GM18873 (cell line): Measurements from ENCODE around the gene NSF.
"Not testable (repeated sequence)": the region's sequence is repeated elsewhere in the genome, so short reads cannot be mapped to it uniquely, and the experiment has no call there.

Experiments used
- ATAC-seq: cut with Tn5 transposase; IDR thresholded peaks from one replicate; pipeline ENCODE4 v1.9.1; 2021; ENCODE audit warnings: mild to moderate bottlenecking, moderate library complexity, moderate number of reproducible peaks; ENCODE audit not compliant: unreplicated experiment, low FRiP score

The NSF gene

GRCh38 chr17:46696522-46696921 lies 106.1 kb downstream of the NSF start:
- not testable (repeated sequence) for ATAC-seq

DNA sequence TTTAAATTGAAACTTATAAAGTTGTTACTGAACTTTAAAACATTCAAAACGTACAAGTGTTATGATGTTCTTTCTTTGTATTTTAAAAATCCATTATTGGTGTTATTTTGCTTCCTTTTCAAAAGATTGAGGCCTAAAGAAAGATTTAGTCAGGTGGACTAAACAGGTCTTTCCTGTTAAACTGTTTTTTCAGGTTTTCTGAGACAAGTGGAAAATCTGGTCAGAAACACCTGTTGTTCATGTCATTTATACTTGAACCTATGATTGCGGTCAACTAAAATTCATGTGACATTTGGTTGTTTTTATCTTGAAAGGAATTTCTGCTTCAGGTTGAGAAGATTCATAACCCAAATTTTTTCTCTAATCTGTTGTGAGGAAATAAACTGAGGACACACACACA lies 108.5 kb downstream of the NSF start:
- not testable (repeated sequence) for ATAC-seq

DNA sequence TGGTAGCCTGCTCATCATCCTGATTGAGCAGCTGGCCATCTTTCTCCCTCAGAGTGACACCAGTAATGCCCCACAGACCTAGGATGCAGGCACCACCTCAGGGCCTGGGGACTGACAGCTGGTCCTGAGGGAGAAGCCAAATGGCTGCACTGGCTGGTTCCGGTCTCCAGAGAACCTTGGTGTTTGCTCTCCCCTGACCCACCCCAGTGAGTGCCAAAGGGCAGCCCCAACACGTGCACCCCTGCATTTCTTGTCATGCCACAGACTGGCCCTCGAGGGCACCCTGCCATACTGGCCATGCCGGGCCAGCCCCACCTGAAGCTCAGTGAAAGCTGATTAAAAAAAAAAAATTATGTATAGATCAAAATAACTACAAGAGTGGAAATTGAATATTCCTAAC lies 127.5 kb downstream of the NSF start:
- ATAC-seq, result no peak

DNA sequence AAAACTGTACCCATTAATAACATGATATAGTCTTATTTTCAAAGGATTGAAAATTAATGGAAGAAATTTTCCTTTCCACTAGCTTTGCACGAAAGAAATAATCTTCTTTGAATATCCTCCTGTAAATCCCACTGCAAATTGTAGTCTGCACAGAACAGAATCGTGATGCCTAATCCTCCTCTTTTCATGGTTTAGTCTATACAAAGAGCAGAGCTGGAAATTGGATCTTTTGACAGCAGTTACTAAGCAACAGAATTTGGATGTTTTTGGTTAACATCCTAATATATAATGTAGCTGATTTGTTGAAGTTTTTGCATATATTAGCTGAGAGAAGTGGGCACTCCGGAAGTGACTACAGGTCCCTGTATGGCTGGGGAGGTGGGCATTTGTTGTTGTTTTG lies 129.4 kb downstream of the NSF start:
- no peak for ATAC-seq

DNA sequence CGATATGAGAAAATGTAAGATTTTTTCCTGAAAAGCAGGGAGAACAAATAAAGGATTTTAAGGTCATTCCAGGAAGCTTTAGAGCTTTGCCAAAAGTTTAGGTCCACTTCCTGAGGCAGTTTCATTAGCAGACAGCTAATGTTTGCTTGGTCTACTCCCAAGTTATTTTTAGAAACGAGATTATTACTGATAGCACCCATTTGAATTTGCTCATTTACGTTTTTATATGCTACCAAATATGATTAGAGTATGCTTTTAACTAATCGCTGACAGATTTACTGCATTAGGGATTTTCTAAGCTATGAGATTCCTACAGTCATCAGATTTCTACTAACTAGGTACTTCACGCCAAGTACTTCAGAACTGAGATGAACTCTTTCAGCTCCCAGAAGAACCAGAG lies 129.9 kb downstream of the NSF start:
- ATAC-seq, result no peak

- no peak for ATAC-seq
Observed at GRCh38 chr17:46722662-46723285, 132.3 kb downstream of the NSF start.

DNA sequence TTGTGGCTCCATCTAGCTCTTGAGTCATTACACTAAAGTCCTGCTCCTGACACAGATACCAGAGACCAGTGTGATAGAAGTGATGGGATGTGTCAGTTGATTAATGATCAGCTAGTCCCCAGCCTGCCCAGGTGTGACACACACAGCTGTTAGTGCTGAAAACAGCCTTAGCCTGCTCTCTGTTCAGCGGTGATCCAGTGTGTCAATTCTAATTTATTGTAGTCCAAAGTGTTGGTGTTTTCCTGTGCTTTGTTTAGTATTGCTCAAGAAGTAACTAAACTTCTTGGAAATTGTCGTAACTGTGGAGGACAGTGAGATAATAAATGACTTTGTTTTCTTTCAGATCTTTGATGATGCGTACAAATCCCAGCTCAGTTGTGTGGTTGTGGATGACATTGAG lies 135.7 kb downstream of the NSF start:
- ATAC-seq, result no peak

- no peak for ATAC-seq
Observed at GRCh38 chr17:46727572-46728348, 137.3 kb downstream of the NSF start.

DNA sequence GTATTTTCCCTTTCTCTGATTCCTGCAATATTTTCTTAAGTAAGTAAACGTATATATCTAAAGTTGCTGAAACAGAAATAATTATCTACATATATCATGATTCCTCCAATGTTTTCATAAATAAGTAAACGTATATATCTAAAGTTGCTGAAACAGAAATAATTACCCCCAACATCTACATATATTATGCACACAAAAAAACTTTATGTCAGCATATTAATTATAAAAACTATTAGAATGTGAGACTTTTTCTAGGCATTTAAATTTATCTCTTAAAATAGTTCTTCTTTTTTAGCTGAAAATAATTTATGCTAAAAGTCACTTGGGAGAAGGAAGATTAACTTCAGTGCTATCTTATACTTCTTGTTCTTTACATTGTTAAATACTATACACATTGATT lies 139.6 kb downstream of the NSF start:
- no peak for ATAC-seq

GRCh38 chr17:46730679-46731078 lies 140.2 kb downstream of the NSF start:
- ATAC-seq, result no peak

DNA sequence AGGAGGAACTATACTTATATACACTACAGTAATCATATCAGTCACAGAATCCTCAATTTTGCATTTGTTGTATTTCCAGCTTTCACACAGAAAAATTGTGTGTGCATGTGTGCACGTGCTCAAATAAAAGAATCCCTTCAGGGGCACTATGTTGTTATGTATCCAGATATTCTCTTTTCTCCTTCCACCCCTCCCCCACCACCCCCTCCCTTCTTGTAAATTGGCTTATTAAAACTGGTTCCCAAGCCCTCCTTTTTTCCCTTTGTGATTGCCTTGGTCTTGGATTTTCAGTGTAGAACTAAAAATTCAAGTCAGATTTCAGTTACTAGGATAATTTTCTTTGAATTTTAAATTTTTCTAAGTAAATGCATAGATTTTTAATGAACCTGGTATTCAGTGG lies 141.7 kb downstream of the NSF start:
- no peak for ATAC-seq

DNA sequence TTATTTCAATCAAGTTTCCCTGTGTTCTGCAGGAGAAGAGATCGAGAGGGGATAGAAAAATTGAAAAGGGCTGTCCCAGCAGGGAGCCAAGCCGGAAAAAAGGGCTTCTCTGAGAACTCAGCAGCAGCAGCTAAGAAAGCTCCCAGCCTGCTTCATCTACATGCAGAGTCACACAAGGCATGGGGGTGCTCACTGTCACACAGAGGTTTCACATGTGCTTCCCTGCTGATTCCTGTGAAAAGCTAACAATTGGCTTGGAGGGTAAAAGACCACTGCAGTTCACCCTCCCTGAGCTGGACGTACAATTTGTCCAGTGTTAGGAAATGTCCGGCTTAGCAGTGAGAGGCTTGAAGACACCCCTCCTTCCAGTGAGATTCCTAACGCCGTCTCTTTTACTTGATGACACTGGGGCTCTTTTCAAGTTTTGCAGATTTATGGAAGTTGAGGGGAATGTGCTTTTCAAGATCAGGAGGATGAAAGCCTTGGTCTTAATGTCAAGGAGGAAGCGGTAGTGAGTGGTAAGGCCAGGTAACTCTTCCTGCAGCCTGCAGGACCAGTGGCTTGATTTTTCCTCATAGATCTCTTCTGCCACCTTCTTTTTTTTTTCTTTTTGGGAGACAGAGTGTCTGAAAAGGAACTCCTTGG lies 142.4 kb downstream of the NSF start:
- ATAC-seq, result no peak

GRCh38 chr17:46733837-46734475 lies 143.5 kb downstream of the NSF start:
- ATAC-seq, result no peak

DNA sequence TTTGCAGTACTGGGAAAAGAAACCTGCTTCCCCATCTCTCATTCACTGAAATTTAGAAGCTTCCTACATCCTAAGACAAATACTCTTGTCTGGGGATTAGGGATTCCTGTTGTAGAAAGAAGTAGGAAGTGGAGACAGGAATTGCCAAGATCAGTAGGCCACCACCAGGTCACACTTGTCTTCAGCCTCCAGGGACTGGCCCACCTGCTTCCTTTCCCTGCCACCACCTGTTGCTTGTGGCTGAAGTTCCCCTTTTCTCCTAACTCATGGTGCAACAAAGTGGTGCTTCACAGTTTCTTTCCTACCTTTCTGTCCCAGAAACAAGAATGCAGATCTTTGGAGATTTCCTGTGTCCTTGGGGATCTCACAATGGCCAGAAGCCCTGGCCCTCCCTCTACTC lies 145.6 kb downstream of the NSF start:
- no peak for ATAC-seq

DNA sequence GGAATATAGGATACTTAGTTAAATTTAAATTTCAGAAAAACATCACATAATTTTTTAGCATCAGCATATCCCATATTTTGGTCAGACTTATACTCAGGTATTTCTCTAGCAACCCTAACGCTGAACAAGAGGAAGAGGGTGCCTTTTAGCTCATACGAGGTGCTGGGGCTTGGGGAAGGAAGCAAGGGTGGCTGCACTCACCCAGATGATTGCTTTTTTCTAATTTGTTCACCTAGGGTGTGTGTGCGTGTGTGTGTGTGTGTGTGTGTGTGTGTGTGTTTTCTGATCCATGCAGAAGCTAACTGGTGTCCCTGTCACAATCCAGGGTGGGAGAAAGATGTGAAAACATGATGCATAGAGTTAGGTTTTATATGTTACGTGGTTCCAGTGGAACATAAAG lies 146.9 kb downstream of the NSF start:
- no peak for ATAC-seq

GRCh38 chr17:46738544-46738943 lies 148.1 kb downstream of the NSF start:
- ATAC-seq, result no peak

DNA sequence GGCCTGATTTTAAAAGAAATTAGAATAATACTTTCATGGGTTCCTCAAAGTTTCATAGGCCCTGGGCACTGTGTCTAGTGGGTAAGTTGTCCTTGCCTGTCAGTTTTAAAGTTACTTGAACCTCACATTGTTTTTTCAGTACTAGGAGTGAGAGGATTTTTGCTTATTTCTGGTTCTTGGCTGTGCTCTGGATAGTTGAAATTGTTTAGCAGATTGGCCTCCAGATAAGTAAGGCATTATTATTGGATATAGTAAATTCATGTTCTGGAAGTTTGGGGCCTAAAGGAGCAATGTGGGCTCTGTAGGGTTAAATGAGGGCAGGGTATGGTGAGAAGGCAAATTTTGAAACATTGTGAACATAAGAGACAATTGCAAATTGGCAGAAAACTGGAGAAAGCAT lies 149.5 kb downstream of the NSF start:
- ATAC-seq, result no peak

- no peak for ATAC-seq
Observed at GRCh38 chr17:46741122-46741730, 150.8 kb downstream of the NSF start.

DNA sequence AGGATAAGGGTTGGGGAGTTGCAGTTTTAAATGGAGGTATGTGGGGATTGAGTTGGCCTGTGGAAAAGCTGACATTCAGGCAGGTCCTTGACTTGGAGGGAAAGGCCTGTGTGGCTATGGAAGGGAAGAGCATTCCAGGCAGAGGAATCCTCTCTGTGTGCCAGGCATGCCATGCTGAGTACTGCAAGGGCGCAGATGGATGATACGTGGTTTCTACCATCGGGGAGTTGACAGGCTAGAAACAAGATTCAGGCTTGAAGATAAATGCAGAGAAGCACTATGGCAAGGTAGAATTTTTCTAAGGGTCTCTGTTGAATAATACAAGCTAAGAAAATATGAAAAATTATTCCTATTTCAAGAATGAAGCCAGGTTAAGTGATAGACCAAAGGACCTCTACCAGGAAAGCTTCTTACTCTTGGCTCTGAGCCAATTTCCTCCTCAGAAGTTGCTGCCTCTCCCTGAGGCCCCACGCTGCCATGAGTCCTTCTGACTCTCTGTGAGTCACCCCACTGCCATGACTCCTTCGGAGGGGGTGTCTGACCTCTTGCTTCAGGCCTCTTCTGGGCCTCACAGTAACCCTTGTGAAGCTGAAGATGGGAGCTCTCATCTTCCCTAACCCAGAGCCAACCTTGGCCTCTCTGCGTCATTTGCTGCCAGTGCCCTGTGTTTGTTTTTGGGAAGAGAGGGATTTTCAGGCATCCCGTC lies 152.2 kb downstream of the NSF start:
- ATAC-seq, result no peak

GRCh38 chr17:46744441-46744840 lies 154.0 kb downstream of the NSF start:
- no peak for ATAC-seq
